Measurements from ENCODE around the gene GNG13. TPM values are rescaled to one million over a fixed set of nuclear protein-coding genes. Genes with fewer than 3 reads are reported as not detected.

The GNG13 gene
- total and polyA plus RNA-seq, 2 experiments from 2014 or later, result 0.29 TPM; not detected in 1

DNA sequence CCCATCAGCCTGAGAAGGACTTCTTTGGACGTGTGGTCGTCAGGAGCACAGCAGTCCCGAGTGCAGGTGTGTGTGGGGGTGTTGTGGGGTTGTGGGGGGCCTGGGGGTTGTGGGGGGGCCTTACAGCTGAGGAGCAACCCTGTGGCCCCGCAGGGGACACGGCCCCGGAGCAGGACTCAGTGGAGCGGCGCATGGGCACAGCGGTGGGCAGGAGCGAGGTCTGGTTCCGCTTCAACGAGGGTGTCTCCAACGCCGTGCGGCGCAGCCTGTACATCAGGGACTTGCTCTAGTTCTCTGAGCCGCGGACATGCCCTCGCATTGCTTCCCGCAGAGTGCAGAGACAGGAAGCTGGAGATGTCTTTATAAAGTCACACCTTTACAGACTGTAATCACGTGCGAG, 2.8 kb downstream of the GNG13 start (continued):
- TF ChIP-seq, protein P1, sequence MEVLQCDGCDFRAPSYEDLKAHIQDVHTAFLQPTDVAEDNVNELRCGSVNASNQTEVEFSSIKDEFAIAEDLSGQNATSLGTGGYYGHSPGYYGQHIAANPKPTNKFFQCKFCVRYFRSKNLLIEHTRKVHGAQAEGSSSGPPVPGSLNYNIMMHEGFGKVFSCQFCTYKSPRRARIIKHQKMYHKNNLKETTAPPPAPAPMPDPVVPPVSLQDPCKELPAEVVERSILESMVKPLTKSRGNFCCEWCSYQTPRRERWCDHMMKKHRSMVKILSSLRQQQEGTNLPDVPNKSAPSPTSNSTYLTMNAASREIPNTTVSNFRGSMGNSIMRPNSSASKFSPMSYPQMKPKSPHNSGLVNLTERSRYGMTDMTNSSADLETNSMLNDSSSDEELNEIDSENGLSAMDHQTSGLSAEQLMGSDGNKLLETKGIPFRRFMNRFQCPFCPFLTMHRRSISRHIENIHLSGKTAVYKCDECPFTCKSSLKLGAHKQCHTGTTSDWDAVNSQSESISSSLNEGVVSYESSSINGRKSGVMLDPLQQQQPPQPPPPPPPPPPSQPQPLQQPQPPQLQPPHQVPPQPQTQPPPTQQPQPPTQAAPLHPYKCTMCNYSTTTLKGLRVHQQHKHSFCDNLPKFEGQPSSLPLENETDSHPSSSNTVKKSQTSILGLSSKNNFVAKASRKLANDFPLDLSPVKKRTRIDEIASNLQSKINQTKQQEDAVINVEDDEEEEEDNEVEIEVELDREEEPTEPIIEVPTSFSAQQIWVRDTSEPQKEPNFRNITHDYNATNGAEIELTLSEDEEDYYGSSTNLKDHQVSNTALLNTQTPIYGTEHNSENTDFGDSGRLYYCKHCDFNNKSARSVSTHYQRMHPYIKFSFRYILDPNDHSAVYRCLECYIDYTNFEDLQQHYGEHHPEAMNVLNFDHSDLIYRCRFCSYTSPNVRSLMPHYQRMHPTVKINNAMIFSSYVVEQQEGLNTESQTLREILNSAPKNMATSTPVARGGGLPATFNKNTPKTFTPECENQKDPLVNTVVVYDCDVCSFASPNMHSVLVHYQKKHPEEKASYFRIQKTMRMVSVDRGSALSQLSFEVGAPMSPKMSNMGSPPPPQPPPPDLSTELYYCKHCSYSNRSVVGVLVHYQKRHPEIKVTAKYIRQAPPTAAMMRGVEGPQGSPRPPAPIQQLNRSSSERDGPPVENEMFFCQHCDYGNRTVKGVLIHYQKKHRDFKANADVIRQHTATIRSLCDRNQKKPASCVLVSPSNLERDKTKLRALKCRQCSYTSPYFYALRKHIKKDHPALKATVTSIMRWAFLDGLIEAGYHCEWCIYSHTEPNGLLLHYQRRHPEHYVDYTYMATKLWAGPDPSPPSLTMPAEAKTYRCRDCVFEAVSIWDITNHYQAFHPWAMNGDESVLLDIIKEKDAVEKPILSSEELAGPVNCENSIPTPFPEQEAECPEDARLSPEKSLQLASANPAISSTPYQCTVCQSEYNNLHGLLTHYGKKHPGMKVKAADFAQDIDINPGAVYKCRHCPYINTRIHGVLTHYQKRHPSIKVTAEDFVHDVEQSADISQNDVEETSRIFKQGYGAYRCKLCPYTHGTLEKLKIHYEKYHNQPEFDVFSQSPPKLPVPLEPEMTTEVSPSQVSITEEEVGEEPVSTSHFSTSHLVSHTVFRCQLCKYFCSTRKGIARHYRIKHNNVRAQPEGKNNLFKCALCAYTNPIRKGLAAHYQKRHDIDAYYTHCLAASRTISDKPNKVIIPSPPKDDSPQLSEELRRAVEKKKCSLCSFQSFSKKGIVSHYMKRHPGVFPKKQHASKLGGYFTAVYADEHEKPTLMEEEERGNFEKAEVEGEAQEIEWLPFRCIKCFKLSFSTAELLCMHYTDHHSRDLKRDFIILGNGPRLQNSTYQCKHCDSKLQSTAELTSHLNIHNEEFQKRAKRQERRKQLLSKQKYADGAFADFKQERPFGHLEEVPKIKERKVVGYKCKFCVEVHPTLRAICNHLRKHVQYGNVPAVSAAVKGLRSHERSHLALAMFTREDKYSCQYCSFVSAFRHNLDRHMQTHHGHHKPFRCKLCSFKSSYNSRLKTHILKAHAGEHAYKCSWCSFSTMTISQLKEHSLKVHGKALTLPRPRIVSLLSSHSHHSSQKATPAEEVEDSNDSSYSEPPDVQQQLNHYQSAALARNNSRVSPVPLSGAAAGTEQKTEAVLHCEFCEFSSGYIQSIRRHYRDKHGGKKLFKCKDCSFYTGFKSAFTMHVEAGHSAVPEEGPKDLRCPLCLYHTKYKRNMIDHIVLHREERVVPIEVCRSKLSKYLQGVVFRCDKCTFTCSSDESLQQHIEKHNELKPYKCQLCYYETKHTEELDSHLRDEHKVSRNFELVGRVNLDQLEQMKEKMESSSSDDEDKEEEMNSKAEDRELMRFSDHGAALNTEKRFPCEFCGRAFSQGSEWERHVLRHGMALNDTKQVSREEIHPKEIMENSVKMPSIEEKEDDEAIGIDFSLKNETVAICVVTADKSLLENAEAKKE (CRISPR knock-in tag; IDR thresholded peaks at IDR 0.05), result no peak
- no peak for TF ChIP-seq EZH2 (IDR thresholded peaks at IDR 0.05; ENCODE audit: low read depth, unreplicated experiment)

DNA sequence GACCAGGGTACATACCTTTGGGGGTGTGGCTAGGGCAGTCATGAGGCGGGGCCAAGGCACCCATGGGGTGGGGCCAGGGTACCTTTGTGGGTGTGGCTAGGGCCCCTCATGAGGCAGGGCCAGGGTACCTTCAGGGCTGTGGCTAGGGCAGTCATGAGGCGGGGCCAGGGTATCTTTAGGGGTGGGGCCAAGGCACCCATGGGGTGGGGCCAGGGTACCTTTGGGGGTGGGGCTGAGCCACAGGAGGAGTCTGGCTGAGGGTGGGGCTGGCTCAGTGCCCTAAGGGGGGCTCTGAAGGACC, 3.5 kb downstream of the GNG13 start:
- Histone ChIP-seq H3K27ac (ENCODE audit: low read depth) (no peak overlapping the region), H3K36me3 (ENCODE audit: insufficient read depth) (no peaks in the 10 kb centered on the region), H4K20me1 (replicated peaks; ENCODE audit: insufficient read depth) (peaks cover 4% of the 10 kb centered on the region; the same call in 1 of the 2 replicates), H3K4me1 (ENCODE audit: insufficient read depth) (peaks cover 3% of the 10 kb centered on the region; the same call in 1 of the 2 replicates), H3K79me2 (replicated peaks; ENCODE audit: insufficient read depth) (no peaks in the 10 kb centered on the region), H3K4me3 (no peak overlapping the region), H3F3A (replicated peaks; ENCODE audit: low read depth) (no peaks in the 10 kb centered on the region), H3K27me3 (ENCODE audit: insufficient read depth) (peaks cover 14% of the 10 kb centered on the region), H3K9me2 (ENCODE audit: insufficient read depth) (no peaks in the 10 kb centered on the region), H2AFZ (no peak overlapping the region), H3K4me2 (no peak overlapping the region)
- Mint-ChIP-seq H3K27ac (no peak overlapping the region), H3K4me3 (no peak overlapping the region), H3K4me1 (no peaks in the 10 kb centered on the region), H3K36me3 (ENCODE audit: low read depth) (peaks cover 23% of the 10 kb centered on the region; the same call in 2 of the 3 replicates), H3K9me3 (no peaks in the 10 kb centered on the region; the same call in 1 of the 3 replicates), H3K27me3 (ENCODE audit: insufficient read depth, low read depth, poor library complexity) (peaks cover 19% of the 10 kb centered on the region)
- peak; percentile 60 for ATAC-seq
- peak; percentile 65 for DNase-seq (ENCODE audit: low spot score)
- TF ChIP-seq ZNF114 (CRISPR knock-in tag; IDR thresholded peaks at IDR 0.05) (no peak), STAT1 (IDR thresholded peaks at IDR 0.05; ENCODE audit: unreplicated experiment) (no peak), ZNF331 (CRISPR knock-in tag; IDR thresholded peaks at IDR 0.05; ENCODE audit: low read depth) (no peak), EZH2 (IDR thresholded peaks at IDR 0.05; ENCODE audit: low read depth, unreplicated experiment) (no peak), JUNB (IDR thresholded peaks at IDR 0.05; ENCODE audit: unreplicated experiment) (no peak)
- TF ChIP-seq, protein P1 (CRISPR knock-in tag; IDR thresholded peaks at IDR 0.05), result no peak
